HEK293 (cell line): ENCODE measurements around the gene GGA1.

ENCODE experiments used
- ZNF221 ChIP-seq: fragments of 450-650 bp; formaldehyde crosslinking; IDR thresholded peaks from 2 replicates; pipeline ENCODE4 v1.5.1; 2017; ENCODE audit warnings: missing biosample characterization, missing genetic modification characterization, borderline replicate concordance
- ZNF404 ChIP-seq: fragments of 450-650 bp; formaldehyde crosslinking; IDR thresholded peaks from 2 replicates; pipeline ENCODE4 v1.5.1; 2017; ENCODE audit warnings: missing biosample characterization, missing genetic modification characterization
- TF ChIP-seq, protein P1 (sequence below): fragments of 450-650 bp; formaldehyde crosslinking; IDR thresholded peaks from 2 replicates; pipeline ENCODE4 v1.5.1; 2016; ENCODE audit warnings: missing biosample characterization, missing genetic modification characterization
- TF ChIP-seq, protein P2 (sequence below): fragments of 450-650 bp; formaldehyde crosslinking; IDR thresholded peaks from 2 replicates; pipeline ENCODE4 v1.5.1; 2016; ENCODE audit warnings: missing biosample characterization, missing genetic modification characterization

DNA sequence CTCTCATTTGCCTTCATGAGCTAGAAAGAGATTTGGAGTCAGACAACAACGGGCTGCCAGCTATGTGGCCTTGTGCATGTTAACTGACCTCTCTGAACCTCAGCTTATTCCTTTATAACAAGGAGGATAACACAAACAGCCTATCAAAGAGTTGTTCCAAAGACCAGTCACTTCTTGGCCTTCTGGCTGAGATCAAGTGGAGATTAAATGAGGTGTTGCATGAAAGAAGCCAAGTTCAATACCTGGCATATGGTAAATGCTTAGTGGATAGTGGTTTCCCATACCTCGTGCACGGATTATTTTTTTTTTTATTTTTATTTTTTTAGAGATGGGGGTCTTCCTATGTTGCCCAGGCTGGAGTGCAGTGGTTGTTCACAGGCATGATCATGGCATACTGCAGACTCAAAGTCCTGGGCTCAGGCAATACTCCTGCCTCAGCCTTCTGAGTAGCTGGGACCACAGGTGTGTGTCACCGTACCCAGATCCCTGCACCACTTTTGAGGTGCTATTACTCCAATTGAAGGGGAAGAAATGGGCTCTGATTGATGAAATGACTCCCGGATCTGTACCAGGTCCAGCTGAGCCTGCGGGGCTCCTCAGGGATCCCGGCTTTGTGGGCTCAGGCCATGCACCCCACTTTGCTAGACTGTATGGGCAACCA lies 71.7 kb downstream of the GGA1 start:
- TF ChIP-seq, protein P1, sequence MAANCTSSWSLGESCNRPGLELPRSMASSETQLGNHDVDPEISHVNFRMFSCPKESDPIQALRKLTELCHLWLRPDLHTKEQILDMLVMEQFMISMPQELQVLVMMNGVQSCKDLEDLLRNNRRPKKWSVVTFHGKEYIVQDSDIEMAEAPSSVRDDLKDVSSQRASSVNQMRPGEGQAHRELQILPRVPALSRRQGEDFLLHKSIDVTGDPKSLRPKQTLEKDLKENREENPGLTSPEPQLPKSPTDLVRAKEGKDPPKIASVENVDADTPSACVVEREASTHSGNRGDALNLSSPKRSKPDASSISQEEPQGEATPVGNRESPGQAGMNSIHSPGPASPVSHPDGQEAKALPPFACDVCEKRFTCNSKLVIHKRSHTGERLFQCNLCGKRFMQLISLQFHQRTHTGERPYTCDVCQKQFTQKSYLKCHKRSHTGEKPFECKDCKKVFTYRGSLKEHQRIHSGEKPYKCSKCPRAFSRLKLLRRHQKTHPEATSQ (tag by site-specific recombination), result no peak
- no peak for TF ChIP-seq ZNF404 (tag by site-specific recombination)
- TF ChIP-seq, protein P2, sequence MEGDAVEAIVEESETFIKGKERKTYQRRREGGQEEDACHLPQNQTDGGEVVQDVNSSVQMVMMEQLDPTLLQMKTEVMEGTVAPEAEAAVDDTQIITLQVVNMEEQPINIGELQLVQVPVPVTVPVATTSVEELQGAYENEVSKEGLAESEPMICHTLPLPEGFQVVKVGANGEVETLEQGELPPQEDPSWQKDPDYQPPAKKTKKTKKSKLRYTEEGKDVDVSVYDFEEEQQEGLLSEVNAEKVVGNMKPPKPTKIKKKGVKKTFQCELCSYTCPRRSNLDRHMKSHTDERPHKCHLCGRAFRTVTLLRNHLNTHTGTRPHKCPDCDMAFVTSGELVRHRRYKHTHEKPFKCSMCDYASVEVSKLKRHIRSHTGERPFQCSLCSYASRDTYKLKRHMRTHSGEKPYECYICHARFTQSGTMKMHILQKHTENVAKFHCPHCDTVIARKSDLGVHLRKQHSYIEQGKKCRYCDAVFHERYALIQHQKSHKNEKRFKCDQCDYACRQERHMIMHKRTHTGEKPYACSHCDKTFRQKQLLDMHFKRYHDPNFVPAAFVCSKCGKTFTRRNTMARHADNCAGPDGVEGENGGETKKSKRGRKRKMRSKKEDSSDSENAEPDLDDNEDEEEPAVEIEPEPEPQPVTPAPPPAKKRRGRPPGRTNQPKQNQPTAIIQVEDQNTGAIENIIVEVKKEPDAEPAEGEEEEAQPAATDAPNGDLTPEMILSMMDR (tag by site-specific recombination), result no peak
- no peak for TF ChIP-seq ZNF221 (tag by site-specific recombination)
